Epithelial cell of proximal tubule (primary cell): ENCODE measurements around the gene KCNJ6. TPM values are rescaled to one million over a fixed set of nuclear protein-coding genes. Genes with fewer than 3 reads are reported as not detected.
A peak's percentile ranks its signal among the peaks of the same experiment; 100 is the strongest.

ENCODE experiments used
- DNase-seq: peaks from one replicate; pipeline ENCODE4 v3.0.0-alpha.2; 2011; ENCODE audit warnings: low read depth
- H3K4me3 ChIP-seq: 2 replicates; pipeline ENCODE4 v1.5.1; 2011; ENCODE audit warnings: low read depth, mild to moderate bottlenecking, low read length
- total RNA-seq: library from RNA; depleted of rRNA; stranded (reverse); fragments of >200 nt; gene quantifications from 2 replicates; pipeline ENCODE4 v1.2.3, GENCODE V29; 2015
- TF ChIP-seq, protein P1 (sequence below): conservative IDR thresholded peaks from 2 replicates; pipeline ENCODE4 v1.5.1; 2012; ENCODE audit warnings: low read depth, mild to moderate bottlenecking, low read length

Gene KCNJ6
- total RNA-seq, 1 donor from 2014 or later: under 0.01 TPM

DNA sequence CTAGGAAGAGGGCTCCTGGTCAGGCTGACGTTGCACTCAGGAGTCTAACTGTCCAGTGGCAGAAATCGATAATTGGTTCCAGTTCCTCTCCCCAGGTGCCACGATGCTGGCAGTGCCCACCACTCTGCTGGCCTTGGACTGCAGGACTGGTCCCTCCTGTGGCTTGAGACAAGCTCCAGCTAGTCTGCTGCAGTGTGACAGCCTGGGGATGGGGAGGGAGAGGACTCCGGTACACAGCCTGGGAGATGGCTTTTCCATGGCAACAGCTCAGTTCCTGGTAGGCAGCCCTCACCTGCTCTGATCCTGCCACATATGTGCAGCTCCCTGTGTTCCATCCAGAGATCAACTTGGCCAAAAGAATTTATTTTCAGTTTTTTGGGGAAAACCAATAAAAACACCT, 239.3 kb downstream of the KCNJ6 start:
- TF ChIP-seq, protein P1, sequence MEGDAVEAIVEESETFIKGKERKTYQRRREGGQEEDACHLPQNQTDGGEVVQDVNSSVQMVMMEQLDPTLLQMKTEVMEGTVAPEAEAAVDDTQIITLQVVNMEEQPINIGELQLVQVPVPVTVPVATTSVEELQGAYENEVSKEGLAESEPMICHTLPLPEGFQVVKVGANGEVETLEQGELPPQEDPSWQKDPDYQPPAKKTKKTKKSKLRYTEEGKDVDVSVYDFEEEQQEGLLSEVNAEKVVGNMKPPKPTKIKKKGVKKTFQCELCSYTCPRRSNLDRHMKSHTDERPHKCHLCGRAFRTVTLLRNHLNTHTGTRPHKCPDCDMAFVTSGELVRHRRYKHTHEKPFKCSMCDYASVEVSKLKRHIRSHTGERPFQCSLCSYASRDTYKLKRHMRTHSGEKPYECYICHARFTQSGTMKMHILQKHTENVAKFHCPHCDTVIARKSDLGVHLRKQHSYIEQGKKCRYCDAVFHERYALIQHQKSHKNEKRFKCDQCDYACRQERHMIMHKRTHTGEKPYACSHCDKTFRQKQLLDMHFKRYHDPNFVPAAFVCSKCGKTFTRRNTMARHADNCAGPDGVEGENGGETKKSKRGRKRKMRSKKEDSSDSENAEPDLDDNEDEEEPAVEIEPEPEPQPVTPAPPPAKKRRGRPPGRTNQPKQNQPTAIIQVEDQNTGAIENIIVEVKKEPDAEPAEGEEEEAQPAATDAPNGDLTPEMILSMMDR: no peak
- H3K4me3 ChIP-seq: no peak overlapping the region
- DNase-seq: no peak

DNA sequence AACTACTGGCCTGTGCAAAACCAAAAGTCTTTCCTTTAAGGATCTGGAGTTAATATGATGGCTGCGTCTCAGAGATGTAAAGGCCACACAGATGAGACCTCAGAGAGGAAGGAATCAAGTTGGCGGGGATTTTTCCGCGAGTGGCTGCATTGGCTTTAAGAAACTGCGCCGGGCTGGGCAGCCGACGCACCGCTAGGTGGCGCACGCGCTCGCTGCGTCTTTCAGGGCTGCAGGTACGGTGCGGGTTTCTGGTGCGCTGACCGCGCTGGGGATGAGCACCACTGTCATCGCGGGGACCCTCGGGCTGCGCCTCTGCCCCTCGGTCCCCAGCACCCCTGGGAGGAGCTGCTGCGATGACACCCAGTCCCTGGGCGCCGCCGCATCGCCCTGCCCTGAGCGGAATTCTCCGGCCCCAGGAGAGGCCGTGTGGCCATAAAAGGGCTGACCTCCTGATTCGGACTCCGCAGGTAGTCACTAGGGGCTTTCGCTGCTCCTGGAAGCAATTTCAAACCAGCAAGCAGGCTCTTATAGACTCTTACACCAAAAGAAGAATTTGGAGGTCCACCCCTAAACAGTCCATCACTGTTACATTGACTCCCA, 241.0 kb downstream of the KCNJ6 start:
- TF ChIP-seq, protein P1: peak; percentile 83
- no peak for DNase-seq
- no peak overlapping the region for H3K4me3 ChIP-seq

DNA sequence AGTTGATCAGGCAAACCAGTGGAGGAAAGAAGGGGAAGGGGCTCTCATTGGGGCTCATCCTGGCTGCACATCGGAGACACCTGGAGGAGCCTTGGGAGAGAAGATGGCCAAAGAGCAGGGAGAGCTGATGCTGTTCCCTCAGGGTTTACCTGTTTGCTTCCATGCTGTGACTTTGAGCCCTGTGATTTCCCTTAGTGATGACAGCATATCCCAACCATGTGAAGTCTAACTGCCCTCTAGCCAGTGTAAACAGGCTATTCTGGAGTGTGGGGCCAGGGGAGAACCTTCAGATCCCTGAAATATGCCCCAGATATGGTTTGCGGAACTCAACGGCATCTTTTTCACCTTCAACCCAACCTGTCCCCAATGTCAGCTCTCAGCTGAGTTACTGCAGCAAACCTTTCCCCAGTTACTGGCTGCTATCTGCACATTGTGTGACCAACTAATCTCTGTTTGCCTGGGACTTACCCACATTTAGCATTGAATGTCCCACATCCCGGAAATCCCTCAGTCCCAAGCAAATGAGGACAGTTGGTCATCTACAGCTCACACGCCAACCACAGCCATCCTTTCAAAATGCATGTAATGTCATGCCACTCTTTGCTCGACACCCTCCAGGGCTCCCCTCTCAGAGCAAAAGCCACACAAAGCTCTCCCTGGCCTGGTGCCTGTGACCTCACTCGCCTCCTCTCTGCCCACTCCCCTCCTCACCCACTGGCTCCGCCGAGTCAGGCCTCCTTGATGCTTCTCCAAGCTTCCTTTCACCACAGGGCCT, 242.3 kb downstream of the KCNJ6 start:
- DNase-seq: no peak
- H3K4me3 ChIP-seq: no peak overlapping the region
- TF ChIP-seq, protein P1: no peak

DNA sequence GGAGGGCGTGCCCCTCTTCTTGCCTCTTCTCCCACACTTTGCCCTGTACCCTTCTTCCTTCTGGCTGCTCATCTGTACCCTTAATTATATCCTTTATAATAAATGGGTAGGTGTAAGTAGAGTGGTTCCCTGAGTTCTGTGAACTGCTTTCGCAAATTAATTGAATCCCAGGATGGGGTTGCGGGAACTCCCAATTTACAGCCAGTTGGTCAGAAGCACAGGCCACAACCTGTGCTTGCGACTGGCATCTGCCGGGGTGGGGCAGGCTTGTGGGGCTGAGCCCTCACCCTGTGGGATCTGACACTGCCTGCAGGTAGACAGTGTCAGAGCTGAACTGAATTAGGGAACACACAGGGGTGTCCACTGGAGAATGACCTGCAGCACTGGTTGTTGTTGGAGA, 244.9 kb downstream of the KCNJ6 start:
- no peak for DNase-seq
- TF ChIP-seq, protein P1: no peak
- no peak overlapping the region for H3K4me3 ChIP-seq

DNA sequence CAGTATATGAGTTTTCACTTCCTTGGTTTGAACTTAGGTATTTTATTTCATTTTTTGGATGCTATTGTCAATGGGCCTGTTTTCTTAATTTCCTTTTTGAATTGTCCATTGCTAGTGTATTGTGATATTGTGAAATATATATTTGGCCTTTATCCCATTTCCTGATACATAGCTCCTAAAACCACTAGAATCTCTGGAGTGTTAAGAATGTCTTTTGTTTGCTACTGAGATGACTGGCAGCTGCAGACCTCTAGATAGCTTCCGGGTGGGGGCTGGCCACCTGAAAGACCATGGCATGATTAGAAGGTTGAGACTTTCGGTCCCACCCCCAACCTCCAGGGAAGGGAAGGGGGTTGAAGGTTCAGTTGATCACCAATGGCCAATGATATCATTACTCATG, 245.4 kb downstream of the KCNJ6 start:
- no peak for DNase-seq
- H3K4me3 ChIP-seq: no peak overlapping the region
- TF ChIP-seq, protein P1: no peak

DNA sequence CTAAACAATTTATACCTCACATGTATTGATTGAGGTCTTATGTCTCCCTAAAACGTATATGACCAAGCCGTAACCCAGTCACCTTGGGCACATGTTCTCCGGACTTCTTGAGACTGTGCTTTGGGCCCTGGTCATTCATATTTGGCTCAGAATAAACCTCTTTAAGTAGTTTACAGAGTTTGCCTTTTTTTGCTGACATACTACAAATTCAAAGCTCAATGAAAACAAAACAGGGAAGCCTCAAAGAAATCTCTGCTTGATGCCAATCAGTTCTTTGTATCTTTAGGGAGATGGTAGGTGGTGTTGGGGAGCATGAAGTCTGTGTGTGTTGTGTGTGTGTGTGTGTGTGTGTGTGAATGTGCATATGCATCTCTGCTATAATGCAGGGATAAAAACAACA, 247.0 kb downstream of the KCNJ6 start:
- TF ChIP-seq, protein P1: no peak
- H3K4me3 ChIP-seq: no peak overlapping the region
- no peak for DNase-seq
